Suprapubic skin (tissue), 4 donors: Measurements from ENCODE around the gene PGA3.
A peak's percentile ranks its signal among the peaks of the same experiment; 100 is the strongest.

Experiments used
- CTCF ChIP-seq, 2 donors: fragments of 200-600 bp in 1 of 2; fragments of 450-650 bp in 1 of 2; sonication (generic) in 1 of 2; IDR thresholded peaks; one replicate each; pipeline ENCODE4 v1.5.1; 2016 to 2019; ENCODE audit warnings: antibody characterized with exemption in 2 of 2, mild to moderate bottlenecking in 1 of 2, moderate library complexity in 1 of 2
- EP300 ChIP-seq: sonication (generic); formaldehyde crosslinking; IDR thresholded peaks from one replicate; pipeline ENCODE4 v1.6.1; 2017; ENCODE audit warnings: antibody characterized with exemption
- POLR2A ChIP-seq, 2 donors: fragments of 450-650 bp; IDR thresholded peaks; one replicate each; pipeline ENCODE4 v1.6.1; 2017; ENCODE audit warnings: antibody characterized with exemption in 2 of 2, mild to moderate bottlenecking in 2 of 2, moderate library complexity in 2 of 2
- POLR2AphosphoS5 ChIP-seq, 3 donors: sonication (generic); formaldehyde crosslinking; IDR thresholded peaks; one replicate each; pipeline ENCODE4 v1.6.1; 2017; ENCODE audit warnings: antibody characterized with exemption in 3 of 3

DNA sequence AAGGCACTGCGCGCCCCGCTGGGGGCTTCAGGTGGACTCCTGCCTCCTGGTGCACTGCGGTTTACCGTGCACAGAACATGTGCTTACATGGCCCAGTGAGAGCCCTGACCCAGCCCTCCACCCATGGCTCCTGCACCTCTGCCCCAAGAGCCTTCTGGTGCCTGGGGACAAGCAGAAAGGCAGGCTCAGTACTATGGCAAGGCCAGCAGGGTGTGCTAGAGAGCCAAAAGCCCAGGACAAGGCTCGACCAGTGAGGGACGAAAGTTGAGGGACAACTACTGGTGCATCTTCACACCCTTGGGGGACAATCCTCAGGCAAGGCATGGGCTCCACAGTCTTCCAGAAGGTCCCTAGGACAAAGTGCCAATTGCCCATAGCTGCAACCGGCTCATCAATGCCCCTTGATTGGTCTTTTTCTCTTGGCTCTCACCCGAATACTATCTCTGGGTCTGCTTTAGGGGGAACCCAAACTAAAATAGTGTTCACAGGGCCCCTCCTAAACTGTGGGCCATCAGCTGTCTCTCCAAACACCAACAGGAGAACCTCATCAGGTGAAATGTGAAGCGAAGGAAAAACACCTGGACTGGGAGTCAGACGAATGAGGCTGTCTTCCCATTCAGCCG lies 51.2 kb downstream of the PGA3 start:
- peak; percentile 34 to 88 for TF ChIP-seq CTCF (IDR thresholded peaks at IDR 0.05)
- no peak for TF ChIP-seq POLR2A (IDR thresholded peaks at IDR 0.05)
- TF ChIP-seq POLR2AphosphoS5 (IDR thresholded peaks at IDR 0.05) = no peak
- no peak for TF ChIP-seq EP300
